22Rv1 (cell line): ENCODE data around the gene ADAMTSL2.

Source experiments
- H3K27ac ChIP-seq: fragments of 450-650 bp; 2 replicates; pipeline ENCODE4 v1.5.1; 2017
- ZFX ChIP-seq: fragments of 450-650 bp; IDR thresholded peaks from 2 replicates; pipeline ENCODE4 v1.6.1; 2017; ENCODE audit warnings: antibody characterized with exemption, borderline replicate concordance
- TF ChIP-seq, protein P1 (sequence below): fragments of 450-650 bp; IDR thresholded peaks from 2 replicates; pipeline ENCODE4 v1.5.1; 2017; ENCODE audit warnings: mild to moderate bottlenecking

The ADAMTSL2 gene

DNA sequence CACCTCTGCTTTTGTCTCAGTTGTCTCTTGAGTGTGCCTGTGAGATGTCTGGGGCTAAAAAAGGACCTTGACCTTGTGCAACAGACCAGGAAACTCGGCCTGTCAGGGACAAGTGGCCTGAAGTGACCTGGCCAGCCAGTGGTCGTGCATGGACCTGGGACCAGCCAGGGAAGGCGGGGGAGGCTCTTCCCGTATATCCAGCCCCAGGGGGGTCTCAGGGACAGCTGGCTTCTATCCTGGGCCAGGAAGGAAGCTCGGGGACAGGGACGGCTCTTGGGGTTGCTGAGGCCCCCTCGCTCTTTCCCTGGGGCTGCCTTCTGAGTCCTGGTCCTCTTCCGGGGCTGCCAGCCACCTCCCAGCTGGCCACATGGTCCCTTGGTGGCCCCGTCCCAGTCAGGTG, 3.2 kb upstream of the ADAMTSL2 start:
- TF ChIP-seq, protein P1, sequence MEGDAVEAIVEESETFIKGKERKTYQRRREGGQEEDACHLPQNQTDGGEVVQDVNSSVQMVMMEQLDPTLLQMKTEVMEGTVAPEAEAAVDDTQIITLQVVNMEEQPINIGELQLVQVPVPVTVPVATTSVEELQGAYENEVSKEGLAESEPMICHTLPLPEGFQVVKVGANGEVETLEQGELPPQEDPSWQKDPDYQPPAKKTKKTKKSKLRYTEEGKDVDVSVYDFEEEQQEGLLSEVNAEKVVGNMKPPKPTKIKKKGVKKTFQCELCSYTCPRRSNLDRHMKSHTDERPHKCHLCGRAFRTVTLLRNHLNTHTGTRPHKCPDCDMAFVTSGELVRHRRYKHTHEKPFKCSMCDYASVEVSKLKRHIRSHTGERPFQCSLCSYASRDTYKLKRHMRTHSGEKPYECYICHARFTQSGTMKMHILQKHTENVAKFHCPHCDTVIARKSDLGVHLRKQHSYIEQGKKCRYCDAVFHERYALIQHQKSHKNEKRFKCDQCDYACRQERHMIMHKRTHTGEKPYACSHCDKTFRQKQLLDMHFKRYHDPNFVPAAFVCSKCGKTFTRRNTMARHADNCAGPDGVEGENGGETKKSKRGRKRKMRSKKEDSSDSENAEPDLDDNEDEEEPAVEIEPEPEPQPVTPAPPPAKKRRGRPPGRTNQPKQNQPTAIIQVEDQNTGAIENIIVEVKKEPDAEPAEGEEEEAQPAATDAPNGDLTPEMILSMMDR, result no peak
- no peak for TF ChIP-seq ZFX
- H3K27ac ChIP-seq, result no peak overlapping the region

DNA sequence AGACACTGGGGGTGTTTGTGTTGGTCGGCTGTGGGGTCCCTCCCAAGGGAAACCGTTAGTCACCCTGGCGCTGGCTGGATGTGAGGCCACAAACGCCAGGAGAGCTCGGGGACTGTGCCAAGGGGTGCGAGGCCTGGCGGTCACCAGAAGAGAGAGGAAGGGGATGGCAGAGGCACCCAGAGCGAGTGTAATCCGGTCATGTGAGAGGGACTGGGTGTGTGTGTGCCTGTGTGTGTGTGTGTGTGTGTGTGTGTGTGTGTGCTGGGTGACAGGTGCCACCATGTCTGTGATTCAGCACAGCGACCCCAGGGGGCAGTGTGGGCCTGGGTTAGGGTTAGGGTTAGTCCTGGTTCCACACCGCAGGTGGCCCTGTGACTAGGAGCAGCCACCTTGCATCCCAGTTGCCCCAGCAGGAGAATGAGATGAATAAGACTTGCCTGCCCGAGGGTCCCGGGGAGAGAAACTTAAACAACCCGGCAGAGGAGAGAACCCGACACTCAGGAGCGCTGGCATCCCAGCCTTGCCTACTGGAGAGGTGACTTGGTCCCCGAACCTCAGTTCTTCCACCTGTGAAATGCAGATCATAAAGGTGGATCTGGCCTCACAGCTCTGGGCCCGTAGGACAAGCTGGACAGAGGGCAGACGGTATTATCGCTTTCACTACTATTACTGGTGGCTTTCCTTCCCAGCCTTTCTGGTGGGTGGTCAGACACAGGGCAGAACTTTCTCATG, 1.4 kb upstream of the ADAMTSL2 start:
- no peak overlapping the region for H3K27ac ChIP-seq
- TF ChIP-seq, protein P1, result peak; percentile 77
- TF ChIP-seq ZFX, result no peak

DNA sequence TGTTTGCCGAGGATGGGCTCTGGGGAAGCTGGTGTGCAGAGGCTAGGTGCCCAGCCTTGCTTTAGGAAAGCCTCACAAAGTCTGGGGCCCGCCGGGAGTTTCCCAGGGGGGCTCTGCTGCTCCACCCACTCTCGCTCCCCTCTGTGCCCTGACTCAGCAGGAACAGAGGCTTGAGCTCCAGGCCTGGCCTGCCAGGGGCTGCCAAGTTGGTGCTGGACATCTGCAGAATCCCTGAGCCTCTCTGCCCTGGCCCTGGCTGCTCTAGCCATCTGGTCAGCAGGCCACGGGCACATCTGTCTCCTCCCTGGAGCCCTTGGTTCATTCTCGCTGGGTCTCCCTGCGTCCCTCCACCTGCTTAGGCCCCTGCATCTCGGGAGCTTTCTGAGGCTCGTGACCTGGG, 647 bp upstream of the ADAMTSL2 start:
- H3K27ac ChIP-seq, result no peak overlapping the region
- TF ChIP-seq, protein P1, result no peak
- TF ChIP-seq ZFX, result no peak

DNA sequence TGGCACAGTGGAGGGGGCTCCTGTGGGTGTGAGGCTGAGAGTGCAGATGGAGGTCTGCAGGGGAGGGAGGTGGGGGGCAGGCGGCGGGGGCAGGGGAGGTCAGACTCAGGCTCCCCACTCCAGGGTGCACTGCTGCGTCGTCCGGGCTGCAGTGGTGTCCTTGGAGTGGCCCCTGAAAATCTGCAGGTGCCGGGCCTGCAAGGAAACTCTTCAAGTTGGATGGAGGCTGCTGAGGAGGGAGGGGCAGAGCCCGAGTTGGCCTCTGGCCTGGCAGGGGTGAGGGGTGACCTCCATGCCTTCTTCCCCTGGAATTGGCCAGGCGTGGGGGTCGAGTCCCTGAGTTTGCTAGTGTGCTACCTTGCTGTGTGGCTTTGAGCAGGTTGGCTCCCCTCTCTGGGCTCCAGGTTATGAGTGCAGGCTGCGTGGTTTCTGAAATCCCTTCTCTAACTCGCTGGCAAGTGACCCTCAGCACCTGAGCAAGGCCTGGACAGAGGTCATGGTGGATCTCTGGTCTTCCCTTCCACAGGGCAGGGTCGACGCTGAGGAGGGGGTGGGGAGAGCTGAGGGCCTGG, 888 bp downstream of the ADAMTSL2 start:
- H3K27ac ChIP-seq, result no peak overlapping the region
- TF ChIP-seq, protein P1, result no peak
- no peak for TF ChIP-seq ZFX

DNA sequence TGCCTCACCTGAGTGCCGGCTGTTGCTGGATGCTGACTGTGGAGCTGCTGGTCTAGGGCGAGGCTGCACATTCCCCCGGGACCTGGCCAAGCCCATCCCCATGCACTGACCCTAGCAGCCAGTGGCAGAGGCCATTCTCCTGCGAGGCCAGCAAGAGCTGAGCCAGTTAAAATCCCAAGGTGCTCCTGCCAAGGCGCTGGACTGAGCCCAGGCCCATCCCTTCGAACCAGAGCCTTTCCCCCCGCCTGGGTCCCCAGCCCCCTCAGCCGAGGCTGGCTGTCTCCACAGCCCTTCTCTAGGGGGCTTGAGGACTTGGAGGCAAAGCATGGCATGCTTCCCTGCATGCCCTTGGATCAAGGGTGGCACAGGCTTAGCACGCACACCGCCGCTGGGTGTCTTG, 1.6 kb downstream of the ADAMTSL2 start:
- TF ChIP-seq, protein P1, result no peak
- TF ChIP-seq ZFX, result no peak
- no peak overlapping the region for H3K27ac ChIP-seq

DNA sequence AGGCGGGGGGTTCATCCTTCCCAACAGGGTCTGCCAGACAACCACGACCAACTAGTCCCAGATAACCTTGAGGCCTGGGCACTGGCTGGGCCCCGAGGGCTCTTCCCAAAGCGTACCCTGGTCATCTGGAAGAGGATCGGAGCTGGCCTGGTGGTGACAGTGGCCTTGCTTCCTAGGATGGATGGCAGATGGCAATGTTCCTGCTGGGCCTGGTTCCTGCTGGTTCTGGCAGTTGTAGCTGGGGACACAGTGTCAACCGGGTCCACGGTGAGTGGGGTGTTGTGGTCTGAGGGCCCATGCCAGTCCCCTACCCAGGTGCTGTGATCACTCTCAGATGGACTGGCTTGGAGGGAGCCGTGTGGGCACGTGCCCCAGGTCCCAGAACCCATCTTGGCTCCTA, 2.0 kb downstream of the ADAMTSL2 start:
- TF ChIP-seq ZFX, result no peak
- TF ChIP-seq, protein P1, result no peak
- no peak overlapping the region for H3K27ac ChIP-seq

DNA sequence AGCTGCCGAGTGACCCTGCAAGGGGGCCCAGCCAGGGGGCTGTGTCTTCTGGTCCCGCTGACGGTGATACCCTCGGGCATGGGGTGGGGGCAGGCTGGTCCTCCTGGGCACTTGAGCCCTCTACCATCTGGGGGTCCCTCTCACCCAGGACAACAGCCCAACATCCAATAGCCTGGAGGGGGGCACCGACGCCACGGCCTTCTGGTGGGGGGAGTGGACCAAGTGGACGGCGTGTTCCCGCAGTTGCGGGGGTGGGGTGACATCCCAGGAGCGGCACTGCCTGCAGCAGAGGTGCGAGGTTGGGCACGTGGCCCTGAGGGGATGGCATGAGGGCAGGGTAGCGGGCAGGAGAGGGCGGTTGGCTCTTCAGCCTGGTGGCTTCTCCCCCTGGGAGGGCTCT, 2.8 kb downstream of the ADAMTSL2 start:
- no peak overlapping the region for H3K27ac ChIP-seq
- TF ChIP-seq ZFX, result no peak
- TF ChIP-seq, protein P1, result no peak
